GM18870 (cell line): ENCODE data around the gene ARL5A.
"Not testable (repeated sequence)": the region's sequence is repeated elsewhere in the genome, so short reads cannot be mapped to it uniquely, and the experiment has no call there.

Experiments used
- ATAC-seq: cut with Tn5 transposase; IDR thresholded peaks from one replicate; pipeline ENCODE4 v1.9.1; 2021; ENCODE audit warnings: moderate library complexity; ENCODE audit not compliant: unreplicated experiment

Gene ARL5A

DNA sequence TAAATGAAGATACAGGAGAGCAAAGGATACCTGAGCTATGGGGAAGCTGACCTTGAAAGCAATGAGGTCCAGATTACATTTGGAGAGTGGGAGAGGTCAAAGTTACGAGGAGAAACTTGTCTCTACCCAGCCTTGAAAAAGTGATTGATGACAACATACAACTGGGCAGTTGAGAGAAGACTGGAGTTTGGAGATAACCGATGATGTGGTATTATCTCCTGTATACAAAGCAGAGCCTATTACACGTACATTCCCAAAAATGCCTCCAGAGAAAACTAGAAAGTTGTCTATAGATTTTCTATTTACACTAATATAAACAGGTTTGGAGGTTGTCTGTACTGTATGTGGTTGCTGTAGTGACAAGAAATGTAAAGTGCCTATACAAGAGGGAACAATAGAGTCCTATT is 28.3 kb downstream of the ARL5A start:
- no peak for ATAC-seq

DNA sequence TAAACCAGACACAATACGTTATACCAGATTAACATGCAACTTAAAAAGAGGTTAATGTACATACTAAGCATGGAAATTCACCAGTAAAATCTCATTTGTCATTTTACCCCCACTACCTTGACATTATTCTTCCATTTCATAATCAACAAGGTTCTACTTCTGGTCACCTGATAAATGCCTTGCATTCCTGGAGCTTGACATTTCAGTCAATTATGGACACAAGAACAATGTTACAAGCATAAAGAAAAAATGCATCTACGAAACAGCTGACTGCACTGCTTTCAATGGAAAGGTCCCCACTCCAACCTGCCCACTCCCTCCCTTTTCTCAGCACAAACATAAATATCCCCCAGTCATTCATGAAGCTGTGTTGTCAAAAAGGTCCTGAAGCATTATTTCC is 31.4 kb downstream of the ARL5A start:
- no peak for ATAC-seq

DNA sequence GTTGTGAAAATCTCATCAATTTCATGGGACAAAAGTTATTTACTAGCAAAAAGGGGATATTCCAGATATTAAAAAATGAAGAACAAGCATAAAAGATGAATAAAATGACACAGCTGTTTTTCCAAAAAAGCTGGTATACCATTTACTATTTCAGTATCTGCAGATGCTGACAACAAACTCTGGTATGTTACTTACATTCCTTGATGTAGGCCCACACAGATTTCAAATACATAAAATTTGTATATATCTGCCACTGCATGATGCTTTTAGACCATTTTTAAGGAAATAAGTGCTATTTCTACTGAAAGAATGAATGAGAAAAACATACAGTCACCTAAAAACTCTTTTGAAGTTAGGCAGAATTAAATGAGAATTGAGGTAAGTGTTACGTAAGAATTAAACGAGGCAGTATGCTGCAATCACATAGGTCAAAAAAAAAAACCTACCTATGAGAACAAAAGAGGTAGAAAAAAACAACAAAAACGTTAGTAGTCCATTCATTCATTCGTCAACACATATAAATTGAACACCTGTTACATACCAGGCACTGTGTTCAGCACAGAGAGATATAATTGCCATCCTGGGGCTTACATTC is 32.5 kb downstream of the ARL5A start:
- ATAC-seq = no peak

DNA sequence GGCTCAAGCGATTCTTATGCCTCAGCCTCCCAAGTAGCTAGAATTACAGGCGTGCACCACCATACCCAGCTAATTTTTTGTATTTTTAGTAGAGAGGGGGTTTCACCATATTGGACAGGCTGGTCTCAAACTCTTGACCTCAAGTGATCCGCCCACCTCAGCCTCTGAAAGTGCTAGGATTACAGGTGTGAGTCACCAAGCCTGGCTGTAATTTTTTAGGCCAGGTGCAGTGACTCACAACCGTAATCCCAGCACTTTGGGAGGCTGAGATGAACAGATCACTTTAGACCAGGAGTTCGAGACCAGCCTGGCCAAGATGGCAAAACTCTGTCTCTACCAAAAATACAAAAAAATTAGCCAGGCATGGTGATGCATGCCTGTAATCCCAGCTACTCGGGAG is 33.8 kb downstream of the ARL5A start:
- ATAC-seq = not testable (repeated sequence)

DNA sequence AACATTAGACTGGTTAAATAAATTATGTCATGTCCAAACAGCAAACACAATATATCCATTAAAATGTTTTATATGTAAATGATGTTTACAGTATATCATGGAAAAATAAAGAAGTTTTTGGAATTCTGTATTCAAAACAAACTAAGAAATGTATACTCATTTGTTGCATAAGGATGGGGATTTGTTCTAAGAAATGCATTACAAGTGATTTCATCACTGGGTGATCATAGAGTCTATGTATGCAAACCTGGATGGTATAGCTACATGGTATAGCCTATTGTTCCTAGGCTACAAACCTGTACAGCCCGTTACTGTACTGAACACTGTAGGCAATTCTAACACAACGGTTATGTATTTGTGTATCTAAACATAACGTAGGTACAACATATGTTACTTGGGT is 35.1 kb downstream of the ARL5A start:
- ATAC-seq = no peak

DNA sequence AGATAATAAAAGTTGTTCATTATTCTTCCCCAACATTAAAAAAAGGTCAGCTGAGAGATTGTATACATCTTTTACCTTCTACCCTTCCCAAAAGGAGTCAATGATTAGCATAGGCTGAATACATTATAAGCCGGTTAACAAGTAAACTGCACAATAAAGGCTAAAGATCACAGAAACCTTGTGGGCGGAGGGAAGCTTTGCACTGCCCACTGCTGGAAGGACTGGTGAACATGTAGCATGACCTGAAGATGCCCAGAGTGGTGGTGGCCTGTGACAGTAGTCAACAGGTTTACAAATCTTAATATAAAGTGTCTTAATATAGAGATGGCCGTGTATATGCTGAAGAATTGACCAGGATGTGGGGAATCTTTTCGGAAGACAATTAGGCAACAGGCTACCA is 35.6 kb downstream of the ARL5A start:
- no peak for ATAC-seq

DNA sequence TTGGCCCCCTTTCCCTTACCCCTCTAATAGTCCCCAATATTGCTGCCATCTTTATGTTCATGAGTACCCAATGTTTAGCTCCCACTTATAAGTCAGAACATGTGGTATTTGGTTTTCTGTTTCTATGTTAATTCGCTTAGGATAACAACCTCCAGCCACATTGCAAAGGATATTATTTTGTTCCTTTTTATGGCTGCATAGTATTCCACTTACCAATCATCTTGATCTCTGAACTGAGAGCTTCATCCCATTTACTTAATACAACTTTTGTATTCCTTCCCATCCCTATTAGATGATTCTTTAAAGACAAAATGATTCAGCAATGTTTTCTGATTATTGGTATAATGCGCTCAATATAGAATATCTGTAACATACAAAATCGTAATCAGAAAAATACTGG is 36.7 kb downstream of the ARL5A start:
- ATAC-seq = no peak

DNA sequence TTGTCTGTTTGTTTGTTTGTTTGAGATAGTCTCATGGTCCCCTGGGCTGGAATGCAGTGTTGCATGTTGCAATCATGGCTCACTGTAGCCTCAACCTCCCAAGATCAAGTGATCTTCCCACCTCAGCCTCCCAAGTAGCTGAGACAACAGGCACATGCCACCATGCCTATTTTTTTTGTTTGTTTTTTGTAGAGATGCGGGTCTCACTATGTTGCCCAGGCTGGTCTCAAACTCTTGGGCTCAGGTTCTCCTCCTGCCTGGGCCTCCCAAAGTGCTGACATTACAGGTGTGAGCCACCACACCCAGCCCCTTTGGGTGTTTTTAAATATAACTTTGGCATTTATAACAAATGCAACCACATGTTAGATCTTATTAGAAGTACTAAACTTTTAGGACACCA is 37.5 kb downstream of the ARL5A start:
- no peak for ATAC-seq

DNA sequence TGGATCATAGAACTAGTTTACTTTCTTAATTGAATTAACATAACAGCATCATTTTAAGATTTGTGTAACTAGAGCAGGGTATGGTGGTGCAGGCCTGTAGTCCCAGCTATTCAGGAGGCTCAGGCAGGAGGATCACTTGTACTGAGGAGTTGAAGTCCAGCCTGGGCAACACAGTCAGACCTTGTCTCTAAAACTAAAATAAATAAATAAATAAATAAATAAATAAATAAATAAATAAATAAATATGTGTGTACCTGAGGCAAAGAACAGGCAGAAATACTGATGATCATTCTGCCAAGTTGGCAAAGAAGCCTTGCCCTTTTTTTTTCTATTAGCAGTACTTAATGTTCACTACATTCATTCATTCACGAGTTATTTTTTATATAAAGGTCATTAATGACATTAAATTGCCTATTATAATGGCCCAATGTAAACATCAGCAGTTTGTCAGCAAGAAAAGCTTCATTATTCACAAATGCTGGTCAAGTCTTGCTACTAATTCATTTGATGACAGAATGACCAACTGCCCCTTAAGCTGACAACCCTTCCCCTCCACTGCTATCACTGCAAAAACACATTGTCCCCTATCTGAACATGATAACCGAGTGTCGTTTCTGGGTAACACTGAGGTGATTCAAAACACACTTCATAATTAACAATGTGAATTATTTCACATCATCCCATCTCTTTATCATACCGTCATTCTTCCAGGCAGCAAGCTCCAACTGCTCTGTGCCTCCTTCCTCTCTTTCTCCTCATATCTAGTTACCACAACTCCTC is 39.0 kb downstream of the ARL5A start:
- no peak for ATAC-seq

DNA sequence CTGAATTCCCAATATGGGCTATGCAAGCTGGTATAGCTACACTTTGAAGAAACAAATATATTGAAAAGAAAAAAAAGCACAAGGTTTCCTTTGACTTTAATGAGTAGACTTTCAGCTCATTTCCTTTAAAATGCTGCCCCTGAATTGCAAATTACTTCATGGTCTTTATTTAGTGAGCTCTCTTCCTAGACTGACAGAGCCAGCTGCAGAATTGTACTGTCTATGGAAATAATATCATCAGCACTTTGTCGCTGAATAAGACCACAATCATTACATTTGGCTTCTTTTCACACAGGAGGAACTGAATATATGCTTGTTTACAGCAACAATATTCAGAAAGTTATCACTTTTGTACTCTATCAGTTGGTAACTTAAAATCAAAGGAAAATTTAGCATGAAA is 41.7 kb downstream of the ARL5A start:
- no peak for ATAC-seq

DNA sequence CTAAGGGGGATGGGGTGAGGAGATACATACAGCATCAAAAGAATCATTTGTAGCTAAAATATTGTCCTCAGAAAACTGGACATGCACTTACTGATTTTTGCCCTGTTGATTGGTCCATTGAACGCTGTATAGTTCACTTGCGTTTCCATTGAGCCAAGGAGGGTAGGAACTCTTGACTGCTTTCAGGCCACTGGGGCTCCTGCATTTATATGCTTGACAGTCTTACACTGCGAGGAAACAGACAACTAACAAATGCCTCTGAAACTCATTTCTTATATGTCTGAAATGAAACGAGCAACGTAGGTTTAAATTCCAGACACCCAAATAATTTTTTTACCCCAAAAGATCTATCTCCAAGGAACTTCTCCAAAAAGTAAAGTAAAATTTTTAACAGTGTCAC is 42.1 kb downstream of the ARL5A start:
- no peak for ATAC-seq

DNA sequence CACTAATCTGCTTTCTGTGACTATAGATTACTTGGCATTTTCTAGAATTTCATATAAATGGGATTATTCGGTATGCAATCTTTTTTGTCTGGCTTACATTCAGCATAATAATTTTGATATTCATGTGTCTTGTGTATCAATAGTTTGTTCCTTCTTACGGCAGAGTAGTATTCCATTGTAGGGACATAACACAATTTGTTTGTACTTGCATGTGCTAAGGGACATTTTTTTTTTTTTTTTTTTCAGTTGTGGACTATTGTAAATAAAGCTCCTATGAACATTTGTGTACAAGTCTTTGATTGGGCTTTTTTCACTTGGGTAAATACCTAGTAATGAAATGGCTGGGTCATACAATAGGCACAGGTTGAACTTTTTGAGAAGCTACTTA is 45.1 kb downstream of the ARL5A start:
- no peak for ATAC-seq

DNA sequence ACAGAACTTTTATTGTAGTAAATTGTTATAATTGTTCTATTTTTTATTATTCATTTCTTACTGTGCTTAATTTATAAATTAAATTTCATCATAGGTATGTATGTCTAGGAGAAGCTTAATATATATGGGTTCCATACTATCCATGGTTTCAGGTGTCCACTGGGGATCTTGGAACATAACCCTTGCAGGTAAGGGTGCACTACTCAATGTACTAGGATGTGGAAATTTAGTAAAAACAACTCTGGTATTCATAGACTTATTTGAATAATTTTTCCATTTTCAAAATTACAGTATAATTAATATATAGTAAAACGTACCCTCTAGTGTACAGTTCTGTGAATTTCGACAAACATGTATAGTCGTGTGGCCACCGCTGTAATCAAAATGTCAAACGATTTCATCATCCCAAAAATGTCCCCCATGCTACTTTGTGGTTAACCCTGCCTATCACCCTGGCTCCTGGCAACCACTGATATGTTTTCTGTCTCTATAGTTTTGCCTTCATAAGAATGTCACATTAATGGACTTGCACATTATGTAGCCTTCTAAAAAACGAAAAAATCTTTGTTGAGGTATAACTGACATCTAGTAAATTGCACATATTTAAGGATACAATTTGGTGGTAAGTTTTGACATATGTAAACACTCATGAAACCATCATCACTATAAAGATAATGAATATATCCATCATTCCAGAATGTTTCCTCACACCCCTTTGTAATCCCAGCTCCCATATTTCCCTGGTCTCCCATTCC is 45.7 kb downstream of the ARL5A start:
- ATAC-seq = no peak

DNA sequence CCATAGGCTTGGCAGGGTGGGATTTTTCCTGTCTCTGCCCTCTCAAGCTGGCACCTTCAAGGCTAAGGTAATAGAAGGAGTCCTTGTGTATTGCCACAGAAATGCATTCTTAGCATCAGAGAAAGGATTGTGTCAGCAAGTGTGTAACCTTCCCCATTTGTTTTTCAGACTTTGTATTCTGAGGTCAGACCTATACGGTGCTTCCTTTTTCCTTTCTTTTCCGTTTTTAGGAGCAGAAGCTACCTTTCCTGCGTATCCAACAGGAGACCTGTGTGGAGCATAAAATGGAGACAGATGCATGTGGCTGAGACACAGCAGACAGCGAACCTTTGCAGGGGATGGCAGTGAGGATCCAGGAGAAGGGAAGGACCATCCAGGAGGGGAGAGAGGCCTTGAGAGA is 46.6 kb downstream of the ARL5A start:
- no peak for ATAC-seq

DNA sequence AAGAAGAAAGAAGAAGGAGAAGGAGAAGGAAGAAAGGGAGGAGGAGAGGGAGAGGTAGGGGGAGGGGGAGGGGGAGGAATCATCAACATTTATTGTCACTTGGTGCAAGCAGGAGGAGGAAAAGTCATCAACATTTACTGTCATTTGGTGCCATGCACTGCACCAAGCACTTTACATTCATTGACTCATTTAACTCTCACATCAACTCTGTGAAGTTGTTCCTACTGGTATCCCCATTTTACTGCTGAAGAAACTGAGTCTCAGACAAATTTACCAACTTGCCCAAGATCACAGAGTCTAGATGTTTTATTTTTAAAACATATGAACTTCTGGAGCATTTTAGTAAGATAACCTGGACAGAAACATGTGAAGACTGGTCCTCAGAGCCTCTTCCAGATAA is 47.3 kb downstream of the ARL5A start:
- no peak for ATAC-seq

DNA sequence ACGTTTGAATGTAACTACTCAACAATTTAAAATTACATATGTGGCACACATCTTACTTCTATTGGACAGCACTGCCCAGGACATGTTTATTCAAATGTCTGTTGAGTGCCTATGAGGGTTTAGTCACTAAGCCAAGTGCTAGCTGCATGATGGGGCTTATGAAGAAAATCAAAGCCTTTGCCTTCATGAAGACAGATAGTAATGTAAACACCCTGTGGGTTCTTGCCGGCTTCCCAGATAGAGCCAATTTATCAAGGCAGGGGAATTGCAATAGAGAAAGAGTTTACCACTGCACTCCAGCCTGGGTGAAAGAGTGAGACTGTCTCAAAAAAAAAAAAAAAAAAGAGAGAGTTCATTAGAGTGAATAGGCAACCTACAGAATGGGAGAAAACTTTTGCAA is 50.3 kb downstream of the ARL5A start:
- ATAC-seq = no peak

DNA sequence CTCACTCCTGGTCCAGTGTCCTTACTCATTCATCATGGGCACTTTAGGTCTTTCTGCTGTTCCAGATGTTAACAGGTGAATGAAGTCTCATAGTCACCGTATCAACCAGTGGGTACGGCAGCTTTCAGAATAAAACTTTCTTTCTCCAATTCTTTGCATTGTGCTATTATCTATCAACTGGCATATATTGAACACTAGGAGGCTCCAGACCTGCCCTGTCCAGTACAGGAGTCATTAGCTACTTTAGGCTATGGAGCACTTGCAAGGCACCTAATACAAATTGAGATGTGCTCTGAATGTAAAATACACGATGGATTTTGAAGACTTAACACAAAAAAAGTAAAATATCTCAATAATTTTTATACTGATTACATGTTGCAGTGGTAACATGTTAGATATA is 50.7 kb downstream of the ARL5A start:
- ATAC-seq = no peak

DNA sequence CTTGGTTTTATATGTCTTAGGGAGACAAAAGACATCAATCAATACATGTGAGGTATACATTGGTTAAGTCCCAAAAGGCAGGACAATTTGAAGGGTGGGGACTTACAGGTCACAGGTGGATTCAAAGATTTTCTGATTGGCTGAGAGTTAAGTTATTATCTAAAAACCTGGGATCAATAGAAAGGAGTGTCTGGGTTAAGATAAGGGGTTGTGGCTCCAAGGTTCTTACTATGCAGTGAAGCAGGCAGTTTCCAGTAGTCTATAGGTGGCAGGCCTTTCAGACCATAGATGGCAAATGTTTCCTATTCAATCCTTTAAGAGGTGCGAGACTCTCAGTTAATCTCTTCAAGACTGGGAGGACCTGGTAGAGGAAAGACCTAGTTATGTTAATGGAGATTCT is 51.9 kb downstream of the ARL5A start:
- no peak for ATAC-seq

DNA sequence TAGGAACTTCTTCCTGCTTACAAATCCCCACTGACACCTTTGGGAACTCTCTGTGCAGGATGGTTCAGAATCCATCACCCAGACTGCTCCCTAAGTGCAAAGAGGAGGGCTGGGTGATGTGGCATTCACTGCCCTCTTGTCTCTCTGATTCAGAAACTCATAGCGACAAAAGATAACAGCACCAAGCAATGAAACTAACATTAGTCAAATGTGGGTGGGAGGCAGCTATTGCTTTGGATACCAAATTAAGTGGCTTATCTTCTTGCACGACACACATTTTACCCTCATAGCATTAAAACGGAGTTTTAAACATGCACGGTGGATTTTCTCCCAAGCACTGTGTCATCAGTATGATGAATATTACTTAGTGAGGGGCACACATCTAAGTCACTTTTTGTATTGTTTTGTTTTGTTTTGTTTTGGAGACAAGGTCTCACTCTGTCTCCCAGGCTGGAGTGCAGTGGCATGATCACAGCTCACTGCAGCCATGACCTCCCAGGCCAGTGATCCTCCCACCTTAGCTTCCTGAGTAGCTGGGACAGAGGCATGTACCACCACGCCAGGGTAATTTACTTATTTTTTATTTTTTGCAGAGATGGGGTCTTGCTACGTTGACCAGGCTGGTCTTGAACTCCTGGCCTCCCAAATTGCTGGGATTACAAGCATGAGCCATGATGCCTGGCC is 53.0 kb downstream of the ARL5A start:
- ATAC-seq = no peak

DNA sequence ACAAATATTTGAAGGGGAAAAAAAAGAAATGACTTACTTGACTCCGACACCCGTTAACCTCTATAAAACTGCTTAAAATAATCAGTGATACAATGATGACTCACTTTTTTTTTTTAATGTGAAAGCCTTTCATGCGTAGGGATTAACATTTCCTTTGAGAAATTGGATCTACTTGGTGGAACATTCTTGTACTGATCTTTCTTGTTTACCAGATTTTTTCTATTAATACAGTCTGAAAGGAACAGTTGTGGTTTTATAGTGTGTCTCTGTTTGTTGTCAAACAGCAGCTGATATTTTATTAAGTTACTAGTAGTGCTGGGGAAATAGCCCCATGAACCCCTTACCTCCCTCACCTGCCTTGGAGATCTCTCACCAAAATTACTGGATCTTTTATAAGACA is 53.7 kb downstream of the ARL5A start:
- no peak for ATAC-seq

DNA sequence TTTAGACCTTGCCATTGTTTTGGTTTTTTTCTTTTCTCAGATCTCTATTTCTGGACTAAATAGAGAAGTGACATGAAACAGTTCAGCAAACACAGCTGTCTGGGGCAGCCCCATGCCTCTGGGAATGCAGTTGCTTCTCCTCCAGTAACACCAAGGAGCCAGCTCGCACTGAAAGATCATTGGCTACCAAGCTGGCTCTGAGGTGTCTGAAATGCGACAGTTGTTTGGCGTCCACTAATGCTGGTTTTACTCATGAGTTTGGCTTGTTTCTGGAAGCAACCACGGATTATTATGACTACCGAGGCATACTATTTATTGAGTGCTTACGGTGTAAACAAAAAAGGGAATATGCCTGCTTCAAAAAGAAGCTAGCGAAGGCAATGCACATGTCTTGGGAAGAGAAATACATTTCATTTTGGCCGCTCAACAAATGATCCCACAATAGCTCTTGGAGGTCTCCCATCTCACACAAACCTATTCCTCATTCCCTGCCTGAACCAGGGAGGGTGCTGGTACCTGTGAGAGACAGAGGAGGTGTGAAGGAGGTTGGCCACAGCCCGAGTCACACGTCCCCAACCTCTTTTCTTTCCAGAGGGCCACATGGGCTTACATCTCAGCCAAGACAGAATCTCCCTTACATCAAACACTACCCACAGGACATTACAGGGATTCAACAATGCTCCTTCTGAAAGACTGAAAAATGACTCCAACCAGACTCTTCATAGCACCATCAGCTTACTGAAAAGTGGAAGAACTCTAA is 56.4 kb downstream of the ARL5A start:
- peak; percentile 96 for ATAC-seq
